CD1c-positive myeloid dendritic cell (primary cell): Measurements from ENCODE around the gene ZNF273.
"Not testable (repeated sequence)": the region's sequence is repeated elsewhere in the genome, so short reads cannot be mapped to it uniquely, and the experiment has no call there.

Experiments used
- DNase-seq: peaks from one replicate; pipeline ENCODE4 v3.0.0-alpha.2; 2016; ENCODE audit errors: extremely low spot score

The ZNF273 gene

GRCh38 chr7:64944667-64945502 is 41.8 kb downstream of the ZNF273 start:
- not testable (repeated sequence) for DNase-seq

GRCh38 chr7:64945503-64946175 is 42.6 kb downstream of the ZNF273 start:
- DNase-seq = no peak

GRCh38 chr7:64946772-64947171 is 43.7 kb downstream of the ZNF273 start:
- no peak for DNase-seq

- DNase-seq = no peak
Observed at GRCh38 chr7:64947252-64948000, 44.4 kb downstream of the ZNF273 start.

- not testable (repeated sequence) for DNase-seq
Observed at GRCh38 chr7:64948774-64949173, 45.7 kb downstream of the ZNF273 start.

- DNase-seq = not testable (repeated sequence)
Observed at GRCh38 chr7:64950673-64951072, 47.6 kb downstream of the ZNF273 start.

- peak; percentile 70 for DNase-seq
Observed at GRCh38 chr7:64951250-64951848, 48.3 kb downstream of the ZNF273 start.

GRCh38 chr7:64959072-64959747 is 56.1 kb downstream of the ZNF273 start:
- no peak for DNase-seq

GRCh38 chr7:64965594-64965993 is 62.5 kb downstream of the ZNF273 start:
- DNase-seq = no peak

GRCh38 chr7:64978497-64979203 is 75.6 kb downstream of the ZNF273 start:
- no peak for DNase-seq
